ENCODE measurements around the gene EYS. TPM values are rescaled to one million over a fixed set of nuclear protein-coding genes. Genes with fewer than 3 reads are reported as not detected.

EYS gene
- total RNA-seq, 1 experiment from 2014 or later, result not detected

- no peaks in the 10 kb centered on the region for H3K79me1 ChIP-seq (ENCODE audit: insufficient read depth, low read depth, low read length, poor library complexity, severe bottlenecking)
- no peaks in the 10 kb centered on the region for H3K23me2 ChIP-seq (ENCODE audit: insufficient read length, low read depth, low read length, poor library complexity, severe bottlenecking)
- H3K27me3 Mint-ChIP-seq (ENCODE audit: low read depth), result no peaks in the 10 kb centered on the region
- no peak overlapping the region for H3T11ph ChIP-seq (ENCODE audit: low read length)
- H3K27me3 ChIP-seq (ENCODE audit: insufficient read depth, low read length), result no peaks in the 10 kb centered on the region
- no peak for TF ChIP-seq CTCF (conservative IDR thresholded peaks at IDR 0.05)
- no peak overlapping the region for H4K91ac ChIP-seq (ENCODE audit: insufficient read length, low read depth, low read length)
- WGBS (ENCODE audit: extremely low coverage, insufficient read length, low lambda C conversion rate), result no CpG with 5 or more reads among the region's 2 CpGs
- no peak overlapping the region for H3K9ac ChIP-seq (ENCODE audit: extremely low read depth, insufficient read length, low read length)
- H2AFZ ChIP-seq (ENCODE audit: low read length), result no peak overlapping the region
- no peak overlapping the region for H4K5ac ChIP-seq (ENCODE audit: insufficient read length, low read depth, low read length)
- no peak for DNase-seq
- H4K20me1 ChIP-seq (ENCODE audit: control insufficient read depth, insufficient read depth, insufficient read length), result no peaks in the 10 kb centered on the region
- no peak overlapping the region for H3K27ac ChIP-seq (ENCODE audit: insufficient read length, low read depth, low read length)
- no peaks in the 10 kb centered on the region for H3K9me3 Mint-ChIP-seq
- H3K27ac Mint-ChIP-seq, result no peak overlapping the region
- H3K4me1 ChIP-seq (ENCODE audit: insufficient read depth, low read length), result no peaks in the 10 kb centered on the region
- H2BK12ac ChIP-seq (ENCODE audit: insufficient read length, low read depth, low read length), result no peak overlapping the region
- H3K36me3 Mint-ChIP-seq (ENCODE audit: insufficient read depth in 1 of 3, low read depth in 3 of 3), result no peaks in the 10 kb centered on the region
- H3K18ac ChIP-seq (ENCODE audit: insufficient read length, low read depth, low read length), result no peak overlapping the region
- H3K4me1 Mint-ChIP-seq, result no peaks in the 10 kb centered on the region
- H2AK5ac ChIP-seq (ENCODE audit: insufficient read length, low read length), result no peak overlapping the region
- no peak overlapping the region for H3K4ac ChIP-seq (ENCODE audit: low read depth, low read length)
- no peak overlapping the region for H2BK120ac ChIP-seq (ENCODE audit: low read depth, low read length, poor library complexity, severe bottlenecking)
- H3K14ac ChIP-seq (ENCODE audit: insufficient read depth, low read length), result no peak overlapping the region
- no peak overlapping the region for H2BK5ac ChIP-seq (ENCODE audit: insufficient read length, low read length)
- H3K9me3 ChIP-seq (ENCODE audit: control insufficient read depth, low read depth, low read length), result no peaks in the 10 kb centered on the region
- H3K23ac ChIP-seq (ENCODE audit: insufficient read length, low read depth, low read length), result no peak overlapping the region
- no peak overlapping the region for H4K8ac ChIP-seq (replicated peaks; ENCODE audit: insufficient read length, low read depth, low read length)
- H3K4me3 Mint-ChIP-seq, result no peak overlapping the region
- H3K4me2 ChIP-seq (ENCODE audit: insufficient read depth, insufficient read length, low read length), result no peak overlapping the region
- H2BK15ac ChIP-seq (ENCODE audit: low read depth, low read length), result no peak overlapping the region
- no peaks in the 10 kb centered on the region for H3K79me2 ChIP-seq (ENCODE audit: insufficient read depth, low read length)
- no peak overlapping the region for H3K56ac ChIP-seq (ENCODE audit: insufficient read length, low read depth, low read length)
- H2BK20ac ChIP-seq (ENCODE audit: low read depth, low read length, poor library complexity, severe bottlenecking), result no peak overlapping the region
Observed at GRCh38 chr6:65610746-65611145, 96.3 kb downstream of the EYS start.
